Pulmonary artery endothelial cell (primary cell): ENCODE measurements around the gene TMCC3. TPM values are rescaled to one million over a fixed set of nuclear protein-coding genes. Genes with fewer than 3 reads are reported as not detected.
"Not testable (repeated sequence)": the region's sequence is repeated elsewhere in the genome, so short reads cannot be mapped to it uniquely, and the experiment has no call there.

Source experiments
- DNase-seq: peaks from one replicate; pipeline ENCODE4 v3.0.0-alpha.2; 2011; ENCODE audit warnings: low read depth, low spot score
- total RNA-seq: library from RNA; depleted of rRNA; stranded (reverse); fragments of >200 nt; gene quantifications from 2 replicates; pipeline ENCODE4 v1.2.3, GENCODE V29; 2014

TMCC3 gene
- total RNA-seq, 1 donor from 2014 or later: 30.7 TPM

- no peak for DNase-seq
These were observed 75.3 kb downstream of the TMCC3 start for GRCh38 chr12:94575024-94575423.

- peak; percentile 93 for DNase-seq
These were observed 78.8 kb downstream of the TMCC3 start for GRCh38 chr12:94571556-94571955.

- peak; percentile 71 for DNase-seq
These were observed 80.2 kb downstream of the TMCC3 start for GRCh38 chr12:94570161-94570560.

- DNase-seq: no peak
These were observed 82.6 kb downstream of the TMCC3 start for GRCh38 chr12:94567761-94568160.

- DNase-seq: no peak
These were observed 84.0 kb downstream of the TMCC3 start for GRCh38 chr12:94566345-94566744.

GRCh38 chr12:94565683-94566082 lies 84.7 kb downstream of the TMCC3 start:
- no peak for DNase-seq

- no peak for DNase-seq
These were observed 87.1 kb downstream of the TMCC3 start for GRCh38 chr12:94563286-94563685.

- no peak for DNase-seq
These were observed 88.4 kb downstream of the TMCC3 start for GRCh38 chr12:94561943-94562411.

- no peak for DNase-seq
These were observed 89.7 kb downstream of the TMCC3 start for GRCh38 chr12:94560431-94561221.

- no peak for DNase-seq
These were observed 91.7 kb downstream of the TMCC3 start for GRCh38 chr12:94558612-94559011.

GRCh38 chr12:94557746-94558295 lies 92.5 kb downstream of the TMCC3 start:
- no peak for DNase-seq

GRCh38 chr12:94555687-94556086 lies 94.7 kb downstream of the TMCC3 start:
- no peak for DNase-seq

GRCh38 chr12:94553875-94554274 lies 96.5 kb downstream of the TMCC3 start:
- no peak for DNase-seq

GRCh38 chr12:94553130-94553519 lies 97.2 kb downstream of the TMCC3 start:
- DNase-seq: no peak

- DNase-seq: no peak
These were observed 98.5 kb downstream of the TMCC3 start for GRCh38 chr12:94551810-94552209.

GRCh38 chr12:94550964-94551363 lies 99.4 kb downstream of the TMCC3 start:
- no peak for DNase-seq

GRCh38 chr12:94548833-94549232 lies 101.5 kb downstream of the TMCC3 start:
- DNase-seq: not testable (repeated sequence)

GRCh38 chr12:94545935-94546771 lies 104.2 kb downstream of the TMCC3 start:
- peak; percentile 60 for DNase-seq

GRCh38 chr12:94544355-94544754 lies 106.0 kb downstream of the TMCC3 start:
- no peak for DNase-seq

- no peak for DNase-seq
These were observed 112.0 kb downstream of the TMCC3 start for GRCh38 chr12:94538318-94538717.

GRCh38 chr12:94536040-94536965 lies 114.1 kb downstream of the TMCC3 start:
- DNase-seq: no peak
